Measurements from ENCODE around the gene PLD1. TPM values are rescaled to one million over a fixed set of nuclear protein-coding genes. Genes with fewer than 3 reads are reported as not detected.

The PLD1 gene
- total and polyA plus RNA-seq, 2 of the 8 experiments (the other 6 are each of a cell fraction or from before 2014, with no cell fraction given), result 1.2 to 2.6 TPM

GRCh38 chr3:171729452-171730334, 80.6 kb downstream of the PLD1 start (continued):
- no peak for TF ChIP-seq JUND (IDR thresholded peaks at IDR 0.05; ENCODE audit: low read length)

Measured in H1 (cell line).